ENCODE results near the gene RBPJ.

The RBPJ gene

DNA sequence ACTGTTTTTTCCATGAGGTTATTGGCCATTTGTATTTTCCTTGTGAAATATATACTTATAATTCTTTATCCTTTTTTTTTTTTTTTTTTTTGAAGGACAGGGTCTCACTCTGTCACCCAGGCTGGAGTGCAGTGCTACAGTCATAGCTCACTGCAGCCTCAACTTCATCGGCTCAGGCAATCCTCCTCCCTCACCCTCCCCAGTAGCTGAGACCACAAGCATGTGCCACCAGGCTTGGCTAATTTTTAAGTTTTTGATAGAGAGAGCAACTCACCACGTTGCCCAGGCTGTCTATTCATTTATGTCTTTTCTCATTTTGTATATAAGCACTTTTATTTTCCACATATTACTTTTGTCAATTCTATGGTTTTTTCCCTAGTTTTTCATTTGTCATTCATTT is 16.8 kb downstream of the RBPJ start:
- Histone ChIP-seq H3K27ac (ENCODE audit: low read length) (no peak overlapping the region), H3K4me1 (ENCODE audit: low read length) (no peaks in the 10 kb centered on the region), H2AFZ (ENCODE audit: low read length) (no peak overlapping the region), H3K4me3 (ENCODE audit: low read length) (no peak overlapping the region), H4K20me1 (ENCODE audit: insufficient read depth, low read length) (peaks cover 4% of the 10 kb centered on the region), H3K4me2 (ENCODE audit: low read depth, low read length) (no peak overlapping the region), H3K27me3 (replicated peaks; ENCODE audit: insufficient read depth, low read length) (no peaks in the 10 kb centered on the region), H3K9me2 (replicated peaks; ENCODE audit: insufficient read depth, low read length) (no peaks in the 10 kb centered on the region), H3K36me3 (replicated peaks; ENCODE audit: insufficient read depth, low read length) (no peaks in the 10 kb centered on the region), H3K79me2 (ENCODE audit: low read length) (peaks cover 98% of the 10 kb centered on the region), H3K9me3 (replicated peaks; ENCODE audit: insufficient read depth, low read length) (no peaks in the 10 kb centered on the region), H3K9ac (ENCODE audit: low read length) (no peak overlapping the region), H3F3A (ENCODE audit: insufficient read depth, low read length) (no peaks in the 10 kb centered on the region)
- TF ChIP-seq, protein P1, sequence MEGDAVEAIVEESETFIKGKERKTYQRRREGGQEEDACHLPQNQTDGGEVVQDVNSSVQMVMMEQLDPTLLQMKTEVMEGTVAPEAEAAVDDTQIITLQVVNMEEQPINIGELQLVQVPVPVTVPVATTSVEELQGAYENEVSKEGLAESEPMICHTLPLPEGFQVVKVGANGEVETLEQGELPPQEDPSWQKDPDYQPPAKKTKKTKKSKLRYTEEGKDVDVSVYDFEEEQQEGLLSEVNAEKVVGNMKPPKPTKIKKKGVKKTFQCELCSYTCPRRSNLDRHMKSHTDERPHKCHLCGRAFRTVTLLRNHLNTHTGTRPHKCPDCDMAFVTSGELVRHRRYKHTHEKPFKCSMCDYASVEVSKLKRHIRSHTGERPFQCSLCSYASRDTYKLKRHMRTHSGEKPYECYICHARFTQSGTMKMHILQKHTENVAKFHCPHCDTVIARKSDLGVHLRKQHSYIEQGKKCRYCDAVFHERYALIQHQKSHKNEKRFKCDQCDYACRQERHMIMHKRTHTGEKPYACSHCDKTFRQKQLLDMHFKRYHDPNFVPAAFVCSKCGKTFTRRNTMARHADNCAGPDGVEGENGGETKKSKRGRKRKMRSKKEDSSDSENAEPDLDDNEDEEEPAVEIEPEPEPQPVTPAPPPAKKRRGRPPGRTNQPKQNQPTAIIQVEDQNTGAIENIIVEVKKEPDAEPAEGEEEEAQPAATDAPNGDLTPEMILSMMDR (IDR thresholded peaks at IDR 0.05; ENCODE audit: low read length), result no peak
- TF ChIP-seq EZH2phosphoT487 (IDR thresholded peaks at IDR 0.05; ENCODE audit: low read length), result no peak
- TF ChIP-seq EZH2 (optimal IDR thresholded peaks at IDR 0.05; ENCODE audit: low read depth, low read length), result no peak
- no peak for DNase-seq

DNA sequence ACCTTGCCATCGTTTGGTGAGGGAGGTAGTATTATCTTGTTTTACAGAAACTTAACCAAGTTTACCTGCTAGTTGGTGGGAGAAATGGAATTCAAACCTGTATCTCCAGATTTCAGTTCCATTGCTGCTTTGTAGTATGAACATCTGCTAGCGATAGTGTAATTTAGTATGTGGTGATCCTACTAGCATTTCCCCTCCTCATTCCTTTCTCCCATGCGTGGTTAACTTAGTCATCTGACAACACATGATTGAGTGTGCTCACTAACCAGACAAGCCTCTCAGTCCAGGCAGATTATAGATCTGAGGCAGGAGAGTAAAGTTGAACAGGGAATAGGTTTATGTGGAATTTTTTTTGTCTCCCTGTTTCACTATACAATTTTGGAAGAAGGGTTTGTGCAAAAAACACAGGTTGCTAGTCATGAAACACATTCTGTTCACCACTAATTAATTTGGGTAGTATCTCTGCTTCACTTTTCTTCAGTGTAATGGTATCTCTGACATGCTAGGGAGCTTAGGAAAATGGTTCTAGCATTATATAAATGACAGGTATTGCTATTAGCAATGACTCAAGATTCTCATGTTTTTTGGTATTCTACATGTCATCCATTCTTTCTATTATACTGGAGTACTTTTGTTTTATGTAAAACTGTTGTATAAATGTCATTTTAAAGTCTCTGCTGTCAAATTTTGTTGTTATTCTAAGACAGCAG is 21.7 kb downstream of the RBPJ start:
- no peak overlapping the region for H3K9ac ChIP-seq (ENCODE audit: low read length)
- no peak overlapping the region for H2AFZ ChIP-seq (ENCODE audit: low read length)
- no peaks in the 10 kb centered on the region for H3K9me2 ChIP-seq (replicated peaks; ENCODE audit: insufficient read depth, low read length)
- no peak overlapping the region for H3K27ac ChIP-seq (ENCODE audit: low read length)
- H3K4me3 ChIP-seq (ENCODE audit: low read length), result no peak overlapping the region
- peaks cover 90% of the 10 kb centered on the region for H3K79me2 ChIP-seq (ENCODE audit: low read length)
- peaks cover 5% of the 10 kb centered on the region; the same call in 1 of the 2 replicates for H4K20me1 ChIP-seq (ENCODE audit: insufficient read depth, low read length)
- no peaks in the 10 kb centered on the region for H3K27me3 ChIP-seq (replicated peaks; ENCODE audit: insufficient read depth, low read length)
- H3K36me3 ChIP-seq (replicated peaks; ENCODE audit: insufficient read depth, low read length), result no peaks in the 10 kb centered on the region
- no peak overlapping the region for H3K4me2 ChIP-seq (ENCODE audit: low read depth, low read length)
- no peaks in the 10 kb centered on the region for H3K9me3 ChIP-seq (replicated peaks; ENCODE audit: insufficient read depth, low read length)
- no peak for TF ChIP-seq EZH2phosphoT487 (IDR thresholded peaks at IDR 0.05; ENCODE audit: low read length)
- no peak for TF ChIP-seq EZH2 (optimal IDR thresholded peaks at IDR 0.05; ENCODE audit: low read depth, low read length)
- TF ChIP-seq, protein P1 (IDR thresholded peaks at IDR 0.05; ENCODE audit: low read length), result no peak
- no peak for DNase-seq
- no peaks in the 10 kb centered on the region for H3K4me1 ChIP-seq (ENCODE audit: low read length)
- no peaks in the 10 kb centered on the region for H3F3A ChIP-seq (ENCODE audit: insufficient read depth, low read length)

DNA sequence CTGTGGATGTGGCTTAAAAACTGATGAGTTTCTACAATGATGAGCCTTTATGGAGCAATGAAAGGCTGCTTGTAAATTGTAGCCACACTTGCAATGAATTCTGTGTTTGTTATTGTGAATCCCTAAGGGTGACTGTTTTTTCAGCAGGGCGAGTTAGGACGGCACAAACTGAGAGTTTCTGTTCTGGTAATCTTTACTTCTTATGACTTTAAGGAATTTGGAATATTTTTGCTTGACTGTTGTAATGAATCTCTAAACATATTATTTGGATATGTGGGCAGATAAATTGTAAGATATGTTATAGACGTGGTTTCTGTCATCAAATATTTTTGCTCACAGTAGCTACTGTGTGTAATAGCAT is 22.2 kb downstream of the RBPJ start:
- Histone ChIP-seq H3F3A (ENCODE audit: insufficient read depth, low read length) (no peaks in the 10 kb centered on the region), H3K9ac (ENCODE audit: low read length) (no peak overlapping the region), H3K4me3 (ENCODE audit: low read length) (no peak overlapping the region), H3K79me2 (ENCODE audit: low read length) (peaks cover 88% of the 10 kb centered on the region), H2AFZ (ENCODE audit: low read length) (no peak overlapping the region), H3K27ac (ENCODE audit: low read length) (no peak overlapping the region), H3K27me3 (replicated peaks; ENCODE audit: insufficient read depth, low read length) (no peaks in the 10 kb centered on the region), H3K36me3 (replicated peaks; ENCODE audit: insufficient read depth, low read length) (no peaks in the 10 kb centered on the region), H3K9me2 (replicated peaks; ENCODE audit: insufficient read depth, low read length) (no peaks in the 10 kb centered on the region), H3K4me2 (ENCODE audit: low read depth, low read length) (no peak overlapping the region), H4K20me1 (ENCODE audit: insufficient read depth, low read length) (peaks cover 5% of the 10 kb centered on the region; the same call in 1 of the 2 replicates), H3K9me3 (replicated peaks; ENCODE audit: insufficient read depth, low read length) (no peaks in the 10 kb centered on the region), H3K4me1 (ENCODE audit: low read length) (no peaks in the 10 kb centered on the region)
- DNase-seq, result no peak
- TF ChIP-seq EZH2 (optimal IDR thresholded peaks at IDR 0.05; ENCODE audit: low read depth, low read length) (no peak), EZH2phosphoT487 (IDR thresholded peaks at IDR 0.05; ENCODE audit: low read length) (no peak)
- TF ChIP-seq, protein P1 (IDR thresholded peaks at IDR 0.05; ENCODE audit: low read length), result no peak

All from MM.1S (cell line).